IPS DF 19.7 (cell line): ENCODE results near the gene LPAR3.

Experiments
- DNase-seq: peaks from one replicate; pipeline ENCODE4 v3.0.0-alpha.2; 2013; ENCODE audit warnings: low read depth, low spot score

The LPAR3 gene

GRCh38 chr1:84856726-84857270 is 36.2 kb downstream of the LPAR3 start:
- DNase-seq, result no peak

GRCh38 chr1:84855691-84856630 is 37.0 kb downstream of the LPAR3 start:
- no peak for DNase-seq

GRCh38 chr1:84855168-84855567 is 37.8 kb downstream of the LPAR3 start:
- DNase-seq, result no peak

GRCh38 chr1:84853741-84854721 is 39.0 kb downstream of the LPAR3 start:
- no peak for DNase-seq

GRCh38 chr1:84851839-84852238 is 41.2 kb downstream of the LPAR3 start:
- no peak for DNase-seq

GRCh38 chr1:84849357-84849975 is 43.5 kb downstream of the LPAR3 start:
- DNase-seq, result no peak

- no peak for DNase-seq
Measured at GRCh38 chr1:84847253-84848250, 45.5 kb downstream of the LPAR3 start.

- DNase-seq, result no peak
Measured at GRCh38 chr1:84846387-84846786, 46.6 kb downstream of the LPAR3 start.

- no peak for DNase-seq
Measured at GRCh38 chr1:84845357-84845756, 47.6 kb downstream of the LPAR3 start.

- no peak for DNase-seq
Measured at GRCh38 chr1:84844094-84844493, 48.9 kb downstream of the LPAR3 start.

- DNase-seq, result no peak
Measured at GRCh38 chr1:84842748-84843231, 50.2 kb downstream of the LPAR3 start.

GRCh38 chr1:84841971-84842370 is 51.0 kb downstream of the LPAR3 start:
- no peak for DNase-seq

- no peak for DNase-seq
Measured at GRCh38 chr1:84840346-84840745, 52.7 kb downstream of the LPAR3 start.

- no peak for DNase-seq
Measured at GRCh38 chr1:84839544-84839943, 53.5 kb downstream of the LPAR3 start.

- no peak for DNase-seq
Measured at GRCh38 chr1:84836145-84836544, 56.9 kb downstream of the LPAR3 start.

- DNase-seq, result no peak
Measured at GRCh38 chr1:84835169-84835568, 57.8 kb downstream of the LPAR3 start.

GRCh38 chr1:84834419-84835064 is 58.5 kb downstream of the LPAR3 start:
- no peak for DNase-seq

- no peak for DNase-seq
Measured at GRCh38 chr1:84833194-84833593, 59.8 kb downstream of the LPAR3 start.

GRCh38 chr1:84830136-84830535 is 62.9 kb downstream of the LPAR3 start:
- DNase-seq, result no peak

- no peak for DNase-seq
Measured at GRCh38 chr1:84827976-84828375, 65.0 kb downstream of the LPAR3 start.
